HG02885 (cell line): ENCODE data around the gene RBFOX2.
"Not testable (repeated sequence)": the region's sequence is repeated elsewhere in the genome, so short reads cannot be mapped to it uniquely, and the experiment has no call there.

Source experiments
- ATAC-seq: cut with Tn5 transposase; IDR thresholded peaks from one replicate; pipeline ENCODE4 v1.9.1; 2021; ENCODE audit warnings: mild to moderate bottlenecking; ENCODE audit not compliant: unreplicated experiment, poor library complexity

The RBFOX2 gene

GRCh38 chr22:35731321-35731720 lies 297.3 kb downstream of the RBFOX2 start:
- no peak for ATAC-seq

- no peak for ATAC-seq
These were observed 299.3 kb downstream of the RBFOX2 start for GRCh38 chr22:35729309-35729698.

GRCh38 chr22:35728639-35729308 lies 299.9 kb downstream of the RBFOX2 start:
- no peak for ATAC-seq

- ATAC-seq, result no peak
These were observed 301.2 kb downstream of the RBFOX2 start for GRCh38 chr22:35727436-35727835.

- no peak for ATAC-seq
These were observed 301.7 kb downstream of the RBFOX2 start for GRCh38 chr22:35726933-35727332.

GRCh38 chr22:35726398-35726797 lies 302.2 kb downstream of the RBFOX2 start:
- no peak for ATAC-seq

GRCh38 chr22:35725521-35725920 lies 303.1 kb downstream of the RBFOX2 start:
- no peak for ATAC-seq

- ATAC-seq, result no peak
These were observed 306.7 kb downstream of the RBFOX2 start for GRCh38 chr22:35721960-35722359.

- ATAC-seq, result no peak
These were observed 309.3 kb downstream of the RBFOX2 start for GRCh38 chr22:35719212-35719875.

GRCh38 chr22:35717572-35717971 lies 311.1 kb downstream of the RBFOX2 start, which contains the start of gene APOL5:
Gene APOL5, plus strand, starts transcription at chr22:35717872. Its CDS starts 0 bp downstream, at chr22:35717872.
- no peak for ATAC-seq

- no peak for ATAC-seq
These were observed 316.0 kb downstream of the RBFOX2 start for GRCh38 chr22:35712672-35713071.

- no peak for ATAC-seq
These were observed 317.3 kb downstream of the RBFOX2 start for GRCh38 chr22:35711336-35711735.

- no peak for ATAC-seq
These were observed 319.7 kb downstream of the RBFOX2 start for GRCh38 chr22:35708917-35709316.

GRCh38 chr22:35708453-35708852 lies 320.2 kb downstream of the RBFOX2 start:
- ATAC-seq, result no peak

- no peak for ATAC-seq
These were observed 323.5 kb downstream of the RBFOX2 start for GRCh38 chr22:35705141-35705540.

- ATAC-seq, result no peak
These were observed 324.6 kb downstream of the RBFOX2 start for GRCh38 chr22:35703861-35704584.

- ATAC-seq, result not testable (repeated sequence)
These were observed 328.8 kb downstream of the RBFOX2 start for GRCh38 chr22:35699852-35700251.

GRCh38 chr22:35697142-35697541 lies 331.5 kb downstream of the RBFOX2 start:
- ATAC-seq, result no peak

GRCh38 chr22:35695202-35695601 lies 333.4 kb downstream of the RBFOX2 start:
- no peak for ATAC-seq

- no peak for ATAC-seq
These were observed 338.6 kb downstream of the RBFOX2 start for GRCh38 chr22:35690001-35690400.

- ATAC-seq, result no peak
These were observed 339.5 kb downstream of the RBFOX2 start for GRCh38 chr22:35688913-35689675.
